ENCODE measurements around the gene TNFRSF25.

DNA sequence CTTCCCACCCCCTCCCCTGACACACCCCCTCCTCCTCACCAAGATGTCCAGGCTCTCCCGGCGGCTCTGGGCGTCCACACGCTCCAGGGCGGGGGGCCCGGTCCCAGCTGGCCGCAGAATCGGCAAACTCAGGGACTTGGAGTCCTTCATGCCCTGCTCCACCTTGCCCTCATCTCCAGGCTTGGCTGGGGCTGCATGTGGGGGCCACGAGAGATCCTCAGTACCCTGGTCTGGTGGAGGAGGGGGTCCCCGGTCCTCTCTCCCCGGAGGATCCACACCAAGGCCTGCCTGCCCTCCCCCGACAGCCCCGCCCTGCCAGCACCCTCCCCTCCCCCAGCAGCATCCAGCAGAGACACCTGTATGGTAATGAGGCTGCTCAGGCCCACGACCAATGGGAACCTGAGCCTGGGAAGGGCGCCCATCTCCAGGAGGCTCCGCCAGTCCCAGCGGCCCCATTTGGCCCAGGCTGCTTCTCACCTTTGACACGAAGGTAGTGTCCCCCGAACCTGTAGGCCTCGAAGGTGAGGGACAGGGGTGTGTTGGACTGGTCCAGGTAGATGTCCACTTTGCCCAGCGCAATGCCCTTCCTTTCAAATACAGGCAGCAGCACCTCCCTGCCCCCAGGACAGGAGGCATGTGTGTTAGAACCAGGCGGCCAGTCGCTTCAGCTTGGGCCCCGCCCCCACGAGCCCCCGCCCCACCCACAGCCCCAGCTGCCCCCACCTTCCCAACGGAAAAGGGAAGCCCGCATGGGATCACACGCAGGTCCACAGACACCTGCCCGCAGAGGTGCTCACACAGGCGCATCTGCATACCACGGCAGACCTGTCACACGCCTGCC lies 8.2 kb upstream of the TNFRSF25 start:
- TF ChIP-seq, protein P1, sequence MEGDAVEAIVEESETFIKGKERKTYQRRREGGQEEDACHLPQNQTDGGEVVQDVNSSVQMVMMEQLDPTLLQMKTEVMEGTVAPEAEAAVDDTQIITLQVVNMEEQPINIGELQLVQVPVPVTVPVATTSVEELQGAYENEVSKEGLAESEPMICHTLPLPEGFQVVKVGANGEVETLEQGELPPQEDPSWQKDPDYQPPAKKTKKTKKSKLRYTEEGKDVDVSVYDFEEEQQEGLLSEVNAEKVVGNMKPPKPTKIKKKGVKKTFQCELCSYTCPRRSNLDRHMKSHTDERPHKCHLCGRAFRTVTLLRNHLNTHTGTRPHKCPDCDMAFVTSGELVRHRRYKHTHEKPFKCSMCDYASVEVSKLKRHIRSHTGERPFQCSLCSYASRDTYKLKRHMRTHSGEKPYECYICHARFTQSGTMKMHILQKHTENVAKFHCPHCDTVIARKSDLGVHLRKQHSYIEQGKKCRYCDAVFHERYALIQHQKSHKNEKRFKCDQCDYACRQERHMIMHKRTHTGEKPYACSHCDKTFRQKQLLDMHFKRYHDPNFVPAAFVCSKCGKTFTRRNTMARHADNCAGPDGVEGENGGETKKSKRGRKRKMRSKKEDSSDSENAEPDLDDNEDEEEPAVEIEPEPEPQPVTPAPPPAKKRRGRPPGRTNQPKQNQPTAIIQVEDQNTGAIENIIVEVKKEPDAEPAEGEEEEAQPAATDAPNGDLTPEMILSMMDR (IDR thresholded peaks at IDR 0.05), result no peak
- TF ChIP-seq MAFK (IDR thresholded peaks at IDR 0.05; ENCODE audit: partially characterized antibody), result no peak
- no peak for TF ChIP-seq POLR2A (IDR thresholded peaks at IDR 0.05; ENCODE audit: low read length)
- no peak for TF ChIP-seq CHD2 (IDR thresholded peaks at IDR 0.05; ENCODE audit: low read length, partially characterized antibody)
- TF ChIP-seq MAZ (IDR thresholded peaks at IDR 0.05; ENCODE audit: borderline replicate concordance, low read depth, low read length), result no peak
- TF ChIP-seq ZNF302 (CRISPR knock-in tag; IDR thresholded peaks at IDR 0.05), result no peak
- TF ChIP-seq, protein P2, sequence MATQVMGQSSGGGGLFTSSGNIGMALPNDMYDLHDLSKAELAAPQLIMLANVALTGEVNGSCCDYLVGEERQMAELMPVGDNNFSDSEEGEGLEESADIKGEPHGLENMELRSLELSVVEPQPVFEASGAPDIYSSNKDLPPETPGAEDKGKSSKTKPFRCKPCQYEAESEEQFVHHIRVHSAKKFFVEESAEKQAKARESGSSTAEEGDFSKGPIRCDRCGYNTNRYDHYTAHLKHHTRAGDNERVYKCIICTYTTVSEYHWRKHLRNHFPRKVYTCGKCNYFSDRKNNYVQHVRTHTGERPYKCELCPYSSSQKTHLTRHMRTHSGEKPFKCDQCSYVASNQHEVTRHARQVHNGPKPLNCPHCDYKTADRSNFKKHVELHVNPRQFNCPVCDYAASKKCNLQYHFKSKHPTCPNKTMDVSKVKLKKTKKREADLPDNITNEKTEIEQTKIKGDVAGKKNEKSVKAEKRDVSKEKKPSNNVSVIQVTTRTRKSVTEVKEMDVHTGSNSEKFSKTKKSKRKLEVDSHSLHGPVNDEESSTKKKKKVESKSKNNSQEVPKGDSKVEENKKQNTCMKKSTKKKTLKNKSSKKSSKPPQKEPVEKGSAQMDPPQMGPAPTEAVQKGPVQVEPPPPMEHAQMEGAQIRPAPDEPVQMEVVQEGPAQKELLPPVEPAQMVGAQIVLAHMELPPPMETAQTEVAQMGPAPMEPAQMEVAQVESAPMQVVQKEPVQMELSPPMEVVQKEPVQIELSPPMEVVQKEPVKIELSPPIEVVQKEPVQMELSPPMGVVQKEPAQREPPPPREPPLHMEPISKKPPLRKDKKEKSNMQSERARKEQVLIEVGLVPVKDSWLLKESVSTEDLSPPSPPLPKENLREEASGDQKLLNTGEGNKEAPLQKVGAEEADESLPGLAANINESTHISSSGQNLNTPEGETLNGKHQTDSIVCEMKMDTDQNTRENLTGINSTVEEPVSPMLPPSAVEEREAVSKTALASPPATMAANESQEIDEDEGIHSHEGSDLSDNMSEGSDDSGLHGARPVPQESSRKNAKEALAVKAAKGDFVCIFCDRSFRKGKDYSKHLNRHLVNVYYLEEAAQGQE (IDR thresholded peaks at IDR 0.05), result no peak
- no peak for TF ChIP-seq ZSCAN20 (CRISPR knock-in tag; IDR thresholded peaks at IDR 0.05)
- TF ChIP-seq MYC (IDR thresholded peaks at IDR 0.05; ENCODE audit: borderline replicate concordance, low read length), result no peak
- TF ChIP-seq RAD21 (conservative IDR thresholded peaks at IDR 0.05 in 1 of 2, IDR thresholded peaks at IDR 0.05 in 1 of 2), result no peak
- TF ChIP-seq SREBF2 (IDR thresholded peaks at IDR 0.05), result no peak
- TF ChIP-seq RFX5 (IDR thresholded peaks at IDR 0.05), result no peak
